CD4-positive, alpha-beta T cell treated with Interleukin-6 at 100 ng/mL for 8 hours (primary cell): ENCODE data around the gene MERTK.
"Not testable (repeated sequence)": the region's sequence is repeated elsewhere in the genome, so short reads cannot be mapped to it uniquely, and the experiment has no call there.

Experiments used
- DNase-seq: peaks from one replicate; pipeline ENCODE4 v3.0.0-alpha.2; 2020; ENCODE audit warnings: mixed read lengths, low spot score

Gene MERTK

GRCh38 chr2:112045446-112046014, 147.1 kb downstream of the MERTK start:
- no peak for DNase-seq

- DNase-seq: no peak
These were observed 147.8 kb downstream of the MERTK start for GRCh38 chr2:112046231-112046630.

DNA sequence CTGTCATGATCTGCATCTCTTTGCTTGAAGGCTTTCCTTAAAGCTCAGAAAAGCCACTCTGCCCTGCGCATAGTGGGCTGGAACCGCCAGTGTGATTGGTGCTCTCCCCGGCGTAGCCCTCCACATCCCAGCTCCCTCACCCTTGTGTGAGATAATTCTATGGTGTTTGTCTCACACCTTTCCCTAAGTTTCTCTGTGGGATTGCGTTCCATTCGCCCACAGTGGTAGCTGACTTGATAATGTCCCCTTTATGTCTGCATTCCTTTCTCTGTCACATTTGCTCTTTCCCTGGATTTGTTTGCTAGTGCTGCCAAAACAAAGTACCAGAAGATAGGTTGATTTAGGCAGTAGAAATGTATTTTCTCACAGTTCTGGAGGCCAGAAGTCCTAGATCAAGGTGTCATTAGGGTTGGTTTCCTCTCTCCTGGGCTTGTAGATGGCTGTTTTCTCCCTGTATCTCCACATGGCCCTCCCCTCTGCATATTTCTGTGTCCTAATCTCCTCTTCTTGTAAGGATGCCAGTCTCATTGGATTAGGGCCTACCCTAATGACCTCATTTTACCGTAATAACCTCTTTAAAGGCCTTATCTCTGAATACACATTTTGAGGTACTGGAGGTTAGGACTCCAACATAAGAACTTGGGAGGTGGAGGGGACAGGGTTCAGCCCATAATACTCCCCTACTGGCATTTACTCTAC, 149.3 kb downstream of the MERTK start:
- DNase-seq: no peak

DNA sequence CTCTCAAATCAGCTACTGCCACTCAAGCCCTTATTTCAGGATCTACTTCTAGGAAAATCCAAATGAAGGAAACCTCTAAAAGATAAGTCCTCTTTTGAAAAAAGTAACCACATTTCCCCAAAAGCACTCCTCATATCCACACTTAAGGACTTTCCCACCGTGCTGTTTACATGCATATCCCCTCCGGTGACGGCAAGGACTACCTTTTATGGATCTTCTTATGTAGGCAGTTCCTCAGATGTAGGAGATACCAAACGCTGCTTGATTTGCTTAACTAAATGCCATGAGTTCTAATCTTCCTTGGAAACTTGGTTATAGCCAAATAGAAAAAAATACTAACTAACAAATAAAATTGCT, 149.8 kb downstream of the MERTK start:
- DNase-seq: no peak

DNA sequence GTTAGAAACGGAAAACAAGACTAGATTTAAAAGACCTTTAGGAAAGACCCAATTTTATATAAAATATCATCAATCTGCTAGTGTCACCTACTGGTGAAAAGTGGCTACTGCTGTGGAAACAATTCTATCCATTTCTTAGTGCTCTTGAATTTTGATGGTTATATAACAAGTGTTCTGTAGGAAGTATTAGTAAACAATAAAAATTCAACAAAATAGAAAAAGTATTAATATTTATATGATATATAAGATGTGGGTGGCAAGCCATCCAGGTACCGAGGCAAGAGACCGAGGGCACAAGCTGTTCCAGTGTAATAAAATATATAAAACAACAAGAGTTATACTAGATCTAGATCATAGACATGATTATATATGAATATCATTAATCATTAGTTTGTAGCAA, 150.5 kb downstream of the MERTK start:
- DNase-seq: peak; percentile 37

- DNase-seq: no peak
These were observed 151.9 kb downstream of the MERTK start for GRCh38 chr2:112050316-112050715.

DNA sequence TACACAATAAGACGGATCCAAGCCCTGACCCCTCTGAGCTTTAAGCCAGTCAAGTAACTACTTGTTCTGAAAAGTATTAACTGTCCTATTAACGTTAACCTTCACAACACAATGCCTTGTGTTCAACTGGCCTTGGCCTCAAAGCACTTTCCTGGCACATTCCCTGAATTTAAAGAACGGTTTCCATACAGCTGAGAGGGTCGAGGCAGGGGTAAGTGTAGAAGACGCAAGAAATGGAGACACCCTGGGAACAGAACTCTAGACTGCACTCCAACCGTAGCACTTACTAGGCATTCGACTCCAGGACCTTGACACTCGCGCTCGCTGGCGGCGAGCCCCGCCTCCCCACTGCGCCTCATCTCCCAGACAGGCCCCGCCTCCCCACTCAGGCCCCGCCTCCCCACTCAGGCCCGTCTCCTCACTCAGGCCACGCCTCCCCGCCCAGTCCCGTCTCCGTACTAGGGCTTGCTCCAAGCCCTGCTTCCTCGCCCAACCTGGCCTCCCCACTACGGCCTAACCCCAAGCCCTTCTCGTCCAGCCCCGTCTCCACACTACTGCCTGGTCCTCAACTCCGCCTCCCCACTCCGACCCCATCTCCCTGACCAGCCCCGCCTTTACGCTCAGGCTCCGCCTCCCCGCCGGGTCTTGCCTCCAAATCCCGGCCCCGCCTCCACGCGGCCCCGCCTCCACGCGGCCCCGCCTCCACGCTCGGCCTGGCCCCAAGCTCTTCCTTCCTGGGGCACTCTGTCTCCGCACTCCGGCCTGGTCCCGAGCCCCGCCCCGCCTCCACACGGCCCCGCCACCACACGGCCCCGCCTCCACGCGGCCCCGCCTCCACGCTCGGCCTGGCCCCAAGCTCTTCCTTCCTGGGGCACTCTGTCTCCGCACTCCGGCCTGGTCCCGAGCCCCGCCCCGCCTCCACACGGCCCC, 155.8 kb downstream of the MERTK start:
- DNase-seq: peak; percentile 96

DNA sequence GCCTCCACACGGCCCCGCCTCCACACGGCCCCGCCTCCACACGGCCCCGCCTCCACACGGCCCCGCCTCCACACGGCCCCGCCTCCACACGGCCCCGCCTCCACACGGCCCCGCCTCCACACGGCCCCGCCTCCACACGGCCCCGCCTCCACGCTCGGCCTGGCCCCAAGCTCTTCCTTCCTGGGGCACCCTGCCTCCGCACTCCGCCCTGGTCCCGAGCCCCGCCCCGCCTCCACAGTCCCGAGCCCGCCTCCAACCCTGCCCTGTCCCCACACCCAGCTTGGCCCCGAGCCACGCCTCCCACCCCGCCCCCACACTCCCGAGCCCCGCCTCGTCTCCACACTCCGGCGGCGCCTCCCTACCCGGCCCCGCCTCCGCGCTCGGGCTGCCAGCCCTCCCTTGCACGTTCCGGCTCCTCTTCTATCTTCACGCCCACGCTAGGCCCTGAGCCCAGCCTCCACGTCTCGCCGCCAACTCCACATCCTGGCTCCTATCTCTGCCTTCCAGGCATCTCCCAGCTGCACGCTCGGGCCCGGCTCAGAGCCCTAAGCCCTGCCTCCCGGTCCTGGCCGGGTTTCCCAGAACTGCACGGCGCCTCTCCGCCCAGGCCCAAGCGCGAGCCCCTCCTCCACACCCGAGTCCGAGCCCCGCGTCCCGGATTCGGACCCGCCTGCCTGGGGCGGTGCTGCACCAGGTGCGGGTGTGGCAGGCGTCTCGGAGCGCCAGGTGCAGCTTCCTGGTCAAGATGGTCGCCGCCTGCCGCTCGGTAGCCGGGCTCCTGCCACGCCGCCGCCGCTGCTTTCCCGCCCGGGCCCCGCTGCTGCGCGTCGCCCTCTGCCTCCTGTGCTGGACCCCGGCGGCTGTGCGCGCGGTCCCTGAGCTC, 156.7 kb downstream of the MERTK start, which contains the start of gene TMEM87B:
Gene TMEM87B (plus strand): TSS at position 423 of the 883 bp plus-strand sequence. CDS start 323 bp downstream, at position 746.
- peak; percentile 99 for DNase-seq

DNA sequence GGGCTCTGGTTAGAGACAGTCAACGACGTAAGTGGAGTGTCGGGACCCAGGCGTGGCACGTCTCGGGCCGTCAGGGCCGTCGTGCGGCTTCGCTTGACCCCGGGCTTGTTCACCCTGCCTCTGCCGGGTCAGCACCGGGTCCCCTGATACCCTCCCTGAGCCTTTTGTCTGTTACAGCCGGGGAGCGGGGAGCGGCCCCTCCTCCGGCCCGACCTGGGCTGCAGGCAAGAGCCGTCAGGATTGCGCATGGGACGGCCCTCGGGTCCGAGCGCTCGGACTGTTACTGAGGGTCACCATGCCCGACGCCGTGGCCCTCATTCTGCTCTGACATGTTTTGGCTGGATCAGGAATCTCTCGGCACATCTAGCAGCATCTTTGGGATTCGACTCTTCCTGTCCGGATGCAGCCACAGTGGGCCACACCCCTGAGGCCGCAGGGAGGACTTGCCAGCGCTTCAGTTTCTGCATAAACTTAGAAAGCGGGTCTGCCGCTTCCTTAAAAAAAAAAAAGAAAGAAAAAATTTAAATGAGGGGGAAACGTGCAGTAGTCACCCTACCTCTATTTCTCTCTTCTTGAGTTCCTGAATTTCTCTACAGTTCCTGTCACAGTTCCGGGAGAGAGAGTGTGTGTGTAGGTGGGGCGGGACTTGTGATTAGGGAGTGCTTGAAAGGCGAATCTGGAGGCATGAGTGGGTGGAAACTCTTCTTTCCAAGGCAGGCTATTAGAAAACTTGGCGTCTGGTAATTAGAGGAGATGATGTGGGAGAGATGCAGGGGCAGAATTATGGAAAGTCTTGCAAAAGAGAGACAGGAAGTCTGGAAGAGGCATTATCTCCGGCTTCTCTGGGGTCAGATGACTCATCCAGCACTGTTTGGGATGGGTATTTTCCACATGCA, 157.6 kb downstream of the MERTK start:
- peak; percentile 23 for DNase-seq

DNA sequence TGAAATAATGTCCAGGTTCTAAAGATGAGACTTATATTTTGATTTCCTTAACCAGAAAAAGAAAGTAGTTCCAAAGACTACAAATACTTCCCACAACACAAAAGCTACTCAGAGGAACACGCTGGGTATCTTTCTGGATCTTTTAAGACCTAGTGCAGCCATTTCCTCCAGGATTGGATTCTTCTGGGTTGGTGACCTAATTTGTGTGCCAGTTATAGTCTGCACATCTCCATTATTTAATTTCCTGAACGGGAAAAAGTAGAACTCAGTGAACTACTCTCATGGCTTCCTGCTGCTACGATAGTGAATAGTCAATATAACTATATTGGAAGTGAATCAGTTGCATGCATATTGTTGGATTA, 158.2 kb downstream of the MERTK start:
- no peak for DNase-seq

DNA sequence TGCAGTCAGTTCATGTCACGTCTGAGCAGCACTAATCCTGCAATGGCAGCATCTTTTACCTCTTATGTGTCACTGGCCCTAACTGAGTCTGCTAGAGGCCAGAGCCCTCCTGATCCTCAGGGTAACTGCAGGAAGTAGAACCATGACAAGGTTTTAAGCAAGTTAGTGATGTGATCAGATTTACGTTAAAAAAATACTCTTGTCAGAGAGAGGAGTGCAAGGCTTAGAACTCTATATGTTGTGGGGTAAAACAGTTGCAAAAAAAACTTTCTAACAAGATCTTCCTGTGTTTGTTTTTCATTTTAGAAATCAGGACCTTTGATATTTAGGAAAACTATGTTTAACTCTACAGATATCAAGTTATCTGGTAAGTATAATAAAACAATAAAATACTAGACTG, 161.3 kb downstream of the MERTK start:
- DNase-seq: no peak

DNA sequence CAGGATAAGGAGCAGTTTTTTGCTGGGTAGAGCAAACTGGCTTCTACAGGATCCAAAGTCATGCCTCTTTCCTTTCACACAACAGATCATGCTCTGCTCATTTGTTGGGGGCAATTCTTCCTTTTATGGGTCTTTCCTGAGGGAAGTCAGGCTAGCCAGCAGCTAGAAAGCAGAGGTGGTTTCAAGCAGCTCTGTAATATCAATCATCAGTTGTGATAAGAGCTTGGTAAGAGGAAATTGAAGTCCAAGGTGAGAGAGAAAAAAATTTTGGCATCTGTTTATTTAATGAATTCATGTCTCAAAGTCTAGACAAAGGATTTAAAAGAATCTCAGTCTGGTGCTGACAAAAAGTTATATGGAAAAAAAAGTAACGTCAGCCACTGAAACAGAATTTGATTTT, 162.9 kb downstream of the MERTK start:
- no peak for DNase-seq

- DNase-seq: no peak
These were observed 163.4 kb downstream of the MERTK start for GRCh38 chr2:112061840-112062239.

- no peak for DNase-seq
These were observed 164.5 kb downstream of the MERTK start for GRCh38 chr2:112062894-112063293.

DNA sequence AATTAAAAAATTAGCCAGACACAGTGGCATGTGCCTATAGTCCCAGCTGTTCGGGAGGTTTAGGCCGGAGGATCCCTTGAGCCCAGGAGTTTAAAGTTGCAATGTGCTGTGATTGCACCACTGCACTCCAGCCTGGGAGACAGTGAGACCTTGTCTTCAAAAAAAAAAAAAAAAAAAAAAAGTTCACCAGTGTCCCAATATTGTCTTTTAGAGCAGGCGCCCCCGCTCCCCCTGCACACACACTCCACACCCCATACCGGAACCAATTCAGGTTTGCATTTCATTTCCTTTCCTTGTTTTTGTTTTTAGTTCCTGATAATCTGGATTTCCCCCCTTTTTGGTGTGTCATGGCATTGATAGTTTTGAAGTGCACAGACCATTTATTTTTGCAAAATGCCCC, 167.1 kb downstream of the MERTK start:
- DNase-seq: no peak

GRCh38 chr2:112065966-112066365, 167.6 kb downstream of the MERTK start:
- DNase-seq: no peak

DNA sequence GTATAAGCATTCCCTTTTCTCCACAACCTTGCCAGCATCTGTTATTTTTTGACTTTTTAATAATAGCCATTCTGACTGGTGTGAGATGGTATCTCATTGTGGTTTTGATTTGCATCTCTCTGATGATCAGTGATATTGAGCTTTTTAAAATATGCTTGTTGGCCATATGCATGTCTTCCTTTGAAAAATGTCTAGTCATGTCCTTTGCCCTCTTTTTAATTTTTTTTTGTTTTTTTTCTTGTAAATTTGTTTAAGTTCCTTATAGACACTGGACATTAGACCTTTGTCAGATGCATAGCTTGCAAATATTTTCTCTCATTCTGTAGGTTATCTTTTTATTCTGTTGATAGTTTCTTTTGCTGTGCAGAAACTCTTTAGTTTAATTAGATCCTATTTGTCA, 171.4 kb downstream of the MERTK start:
- not testable (repeated sequence) for DNase-seq

GRCh38 chr2:112073875-112074274, 175.5 kb downstream of the MERTK start:
- no peak for DNase-seq

GRCh38 chr2:112074506-112074905, 176.1 kb downstream of the MERTK start:
- DNase-seq: no peak

GRCh38 chr2:112075490-112076260, 177.3 kb downstream of the MERTK start:
- no peak for DNase-seq
